Stimulated activated CD4-positive, alpha-beta T cell treated with anti-CD3 and anti-CD28 coated beads, Interleukin-1b, Interleukin-23, amount 100 ng/mL, for 1 hour (primary cell): ENCODE measurements around the gene NKPD1.
A peak's percentile ranks its signal among the peaks of the same experiment; 100 is the strongest.

Experiments
- DNase-seq, 2 donors: peaks; one replicate each; pipeline ENCODE4 v3.0.0-alpha.2; 2020; ENCODE audit warnings: low read depth in 2 of 2

Gene NKPD1, protein sequence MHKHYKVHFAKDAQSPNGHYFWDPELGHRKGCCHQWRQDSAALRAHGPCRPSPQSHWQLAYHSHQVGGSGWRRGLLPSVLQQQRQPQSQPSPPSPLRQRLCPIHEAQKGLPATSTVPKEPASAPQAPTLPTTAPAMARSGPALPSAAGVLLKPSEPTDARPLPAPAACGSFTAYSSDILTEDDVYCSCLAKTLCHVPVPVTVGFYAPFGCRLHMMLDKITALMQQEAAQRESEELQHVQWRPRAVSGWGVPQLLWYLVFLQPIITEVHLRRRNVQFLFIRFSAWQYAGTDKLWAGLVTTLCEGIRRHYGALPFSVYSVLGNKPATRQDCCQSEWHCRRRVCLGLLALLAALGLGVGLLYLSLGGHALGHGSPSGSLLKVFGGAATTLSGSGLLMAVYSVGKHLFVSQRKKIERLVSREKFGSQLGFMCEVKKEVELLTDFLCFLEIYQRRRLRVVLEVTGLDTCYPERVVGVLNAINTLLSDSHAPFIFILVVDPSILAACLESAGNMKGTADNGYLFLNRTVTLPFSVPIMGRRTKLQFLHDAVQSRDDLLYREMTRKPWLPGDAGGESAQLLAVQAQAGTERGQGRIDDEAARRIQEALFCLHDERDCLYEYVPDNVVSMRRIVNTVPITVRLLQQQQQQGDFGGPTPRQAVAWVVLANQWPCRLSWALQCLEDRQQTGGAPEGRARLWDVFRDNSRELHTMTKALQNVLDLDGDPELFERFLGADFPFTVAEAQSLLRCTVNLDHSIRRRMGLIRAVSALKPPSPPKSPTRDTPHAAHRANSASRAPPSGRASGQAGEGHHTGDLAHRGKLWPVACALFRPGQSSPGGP

DNA sequence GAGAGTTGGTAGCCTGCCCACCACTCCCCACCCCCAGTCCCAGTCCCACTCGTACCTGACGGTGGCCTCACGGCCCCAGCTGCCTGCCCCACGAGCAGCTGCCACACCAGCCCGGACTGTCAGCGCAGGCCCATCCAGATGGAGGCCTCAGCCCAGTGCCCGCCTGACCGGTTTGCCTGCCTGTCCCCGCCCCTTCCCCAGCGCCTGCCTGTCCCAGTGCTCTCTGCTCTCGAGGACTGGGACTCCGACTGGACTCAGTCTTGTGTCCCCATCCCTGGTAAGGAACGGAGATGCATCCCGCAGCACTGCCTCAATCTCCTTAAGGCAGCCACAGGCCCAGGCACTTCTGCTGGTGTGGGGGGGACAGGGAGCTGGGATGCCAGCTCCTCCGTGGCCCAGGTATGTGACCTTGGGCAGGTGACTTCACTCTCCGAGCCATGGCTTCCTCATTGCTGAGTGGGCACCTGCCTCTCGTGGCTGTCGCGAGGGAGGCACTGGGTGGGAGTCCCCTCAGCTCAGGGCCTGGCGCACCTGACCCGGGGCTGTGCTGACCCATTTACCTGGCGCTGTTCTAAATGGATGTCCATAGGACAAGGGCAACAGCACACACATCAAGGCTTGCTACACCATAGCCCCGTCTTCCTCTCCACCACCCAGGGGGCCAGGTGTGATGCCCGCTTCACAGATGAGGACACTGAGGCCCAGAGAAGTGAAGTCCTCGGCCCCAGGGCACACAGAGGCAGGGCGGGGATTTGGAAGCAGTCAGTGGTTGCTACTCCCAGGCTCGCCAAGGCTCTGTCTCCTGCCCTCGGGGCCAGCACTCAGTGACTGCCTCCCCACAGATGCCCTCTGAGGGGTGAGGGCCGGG is at the start of gene NKPD1:
Gene NKPD1, minus strand, starts transcription at position 113 of the 868 bp plus-strand sequence. CDS start 832 bp downstream, outside the sequence.
- no peak for DNase-seq

DNA sequence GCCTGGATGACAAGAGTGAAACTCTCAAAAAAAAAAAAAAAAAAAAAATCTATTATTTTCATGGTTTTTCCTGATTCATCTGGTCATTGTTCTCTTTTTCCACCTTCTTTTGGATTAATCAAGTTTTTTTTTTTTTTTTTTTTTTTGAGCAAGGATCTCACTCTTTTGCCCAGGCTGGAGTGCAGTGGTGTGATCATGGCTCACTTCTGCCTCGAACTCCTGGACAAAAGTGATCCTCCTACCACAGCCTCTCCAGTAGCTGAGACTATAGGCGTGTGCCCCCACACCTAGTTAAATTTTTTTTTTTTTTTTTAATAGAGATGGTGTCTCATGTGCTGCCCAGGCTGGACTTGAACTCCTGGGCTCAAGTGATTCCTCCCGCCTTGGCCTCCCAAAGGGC is 45.5 kb upstream of the NKPD1 start:
- DNase-seq, result no peak

DNA sequence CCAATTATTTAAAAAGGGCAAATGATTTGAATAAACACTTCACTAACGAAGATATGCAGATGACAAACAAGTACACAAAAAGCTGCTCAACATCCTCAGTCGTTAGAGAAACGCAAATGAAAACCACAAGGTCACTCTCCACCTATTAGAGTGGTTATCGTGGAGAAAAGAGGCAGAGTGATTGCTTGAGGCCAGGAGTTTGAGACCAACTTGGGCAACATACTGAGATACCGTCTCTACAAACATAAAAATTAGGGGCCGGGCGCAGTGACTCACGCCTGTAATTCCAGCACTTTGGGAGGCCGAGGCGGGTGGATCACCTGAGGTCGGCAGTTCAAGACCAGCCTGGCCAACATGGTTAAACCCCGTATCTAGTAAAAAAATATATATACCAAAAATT is 45.0 kb upstream of the NKPD1 start:
- no peak for DNase-seq

DNA sequence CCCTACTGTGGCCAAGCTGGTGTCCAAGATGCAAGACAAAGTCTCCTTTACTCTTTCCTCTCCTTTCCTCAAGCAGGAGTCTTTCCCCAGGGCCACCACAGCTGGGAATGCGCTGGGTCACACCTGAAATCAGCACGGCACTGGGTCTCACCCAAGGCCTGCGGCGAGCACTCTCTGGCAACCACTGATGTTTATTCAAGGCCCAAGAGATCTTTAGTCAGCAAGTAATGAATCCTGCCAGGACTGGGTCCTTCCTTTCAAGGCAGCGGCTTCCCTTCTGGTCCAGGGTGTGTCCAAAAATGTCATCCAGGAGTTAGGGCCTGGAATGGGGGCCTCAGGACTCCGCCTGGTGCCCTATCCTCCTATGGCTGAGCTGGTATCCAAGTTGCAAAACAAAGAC is 41.9 kb upstream of the NKPD1 start:
- DNase-seq, result no peak

DNA sequence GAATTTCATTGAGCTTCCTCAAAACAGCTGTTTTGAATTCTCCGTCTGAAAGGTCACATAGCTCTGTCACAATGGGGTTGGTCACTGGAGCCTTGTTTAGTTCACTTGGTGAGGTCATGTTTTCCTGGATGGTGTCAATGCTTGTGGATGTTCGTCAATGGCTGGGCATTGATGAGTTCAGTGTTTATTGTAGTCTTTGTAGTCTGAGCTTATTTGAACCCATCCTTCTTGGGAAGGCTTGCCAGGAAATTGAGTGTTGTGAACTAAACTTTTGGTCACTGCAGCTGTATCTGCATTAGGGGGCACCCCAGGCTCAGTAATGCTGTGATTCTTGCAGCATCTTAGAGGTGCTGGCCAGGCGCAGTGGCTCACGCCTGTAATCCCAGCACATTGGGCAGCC is 39.8 kb upstream of the NKPD1 start:
- DNase-seq, result no peak

DNA sequence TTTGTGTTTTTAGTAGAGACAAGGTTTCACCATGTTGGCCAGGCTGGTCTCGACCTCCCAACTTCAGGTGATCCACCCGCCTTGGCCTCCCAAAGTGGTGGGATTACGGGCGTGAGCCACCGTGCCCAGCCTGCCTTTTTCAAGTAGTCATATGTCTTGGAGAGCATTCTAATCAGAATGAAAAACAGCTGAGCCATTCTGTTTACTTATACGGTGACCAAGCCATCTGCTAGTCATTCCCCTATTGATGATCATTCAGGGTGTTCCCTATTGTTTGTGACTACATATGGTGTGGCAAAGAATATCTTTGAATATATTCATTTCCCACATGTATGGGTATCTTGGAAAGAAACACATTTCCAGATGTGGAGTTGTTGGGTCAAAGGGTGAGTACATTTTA is 35.0 kb upstream of the NKPD1 start:
- DNase-seq, result no peak

DNA sequence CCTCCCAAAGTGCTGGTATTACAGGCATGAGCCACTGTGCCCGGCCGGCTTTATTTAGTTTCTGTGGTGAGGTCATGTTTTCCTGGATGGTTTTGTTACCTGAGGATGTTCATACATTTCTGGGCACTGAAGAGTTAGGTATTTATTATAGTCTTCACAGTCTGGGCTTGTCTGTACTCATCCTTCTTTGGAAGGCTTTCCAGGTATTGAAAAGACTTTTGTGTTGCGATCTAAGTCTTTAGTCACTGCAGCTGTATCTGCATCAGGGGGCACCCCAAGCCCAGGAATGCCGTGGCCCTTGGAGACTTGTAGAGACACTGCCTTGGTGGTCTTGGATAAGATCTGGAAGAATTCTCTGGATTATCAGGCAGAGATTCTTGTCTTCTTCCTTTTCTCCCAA is 30.6 kb upstream of the NKPD1 start:
- DNase-seq, result no peak

DNA sequence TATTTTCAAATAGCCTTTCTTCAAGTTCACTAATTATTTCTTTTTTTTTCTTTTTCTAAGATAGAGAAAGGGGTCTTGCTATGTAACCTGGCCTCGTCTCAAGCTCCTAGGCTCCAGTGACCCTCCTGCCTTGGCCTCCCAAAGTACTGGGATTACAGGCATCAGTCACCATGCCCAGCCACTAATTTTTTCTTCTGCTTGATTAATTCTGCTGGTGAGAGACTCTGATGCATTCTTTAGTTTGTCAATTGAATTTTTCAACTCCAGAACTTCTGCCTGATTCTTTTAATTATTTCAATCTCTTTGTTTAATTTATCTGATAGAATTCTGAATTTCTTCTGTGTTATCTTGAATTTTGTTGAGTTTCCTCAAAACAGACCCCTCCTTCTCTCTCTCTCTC is 29.2 kb upstream of the NKPD1 start:
- no peak for DNase-seq

DNA sequence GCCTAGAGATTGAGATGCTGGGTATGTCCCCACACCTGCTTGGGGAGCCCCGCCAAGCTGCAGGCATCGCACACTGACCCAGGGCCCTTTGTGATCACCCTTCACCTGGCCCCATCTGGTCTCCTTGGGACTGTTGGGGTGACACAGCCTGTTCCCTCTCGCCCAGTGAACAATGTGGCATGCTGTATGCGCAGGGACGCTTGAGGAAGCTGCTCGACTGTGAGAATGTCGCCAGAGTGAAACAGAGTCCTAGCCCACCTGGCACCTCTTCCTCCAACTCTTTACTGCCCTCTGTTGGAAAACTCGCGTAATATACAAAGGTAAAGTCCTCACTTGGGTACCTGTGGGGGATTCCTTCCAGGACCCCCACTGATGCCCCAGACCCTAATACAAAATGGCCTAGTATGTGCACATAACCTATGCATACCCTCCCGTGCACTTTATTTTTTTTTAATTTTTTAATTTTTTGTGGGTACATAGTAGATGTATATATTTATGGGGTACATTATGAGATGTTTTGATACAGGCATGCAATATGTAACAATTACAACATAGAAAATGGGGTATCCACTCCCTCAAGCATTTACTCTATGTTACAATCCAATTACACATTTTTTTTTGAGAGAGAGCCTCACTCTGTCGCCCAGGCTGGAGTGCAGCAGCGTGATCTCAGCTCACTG is 26.8 kb upstream of the NKPD1 start:
- DNase-seq, result no peak

DNA sequence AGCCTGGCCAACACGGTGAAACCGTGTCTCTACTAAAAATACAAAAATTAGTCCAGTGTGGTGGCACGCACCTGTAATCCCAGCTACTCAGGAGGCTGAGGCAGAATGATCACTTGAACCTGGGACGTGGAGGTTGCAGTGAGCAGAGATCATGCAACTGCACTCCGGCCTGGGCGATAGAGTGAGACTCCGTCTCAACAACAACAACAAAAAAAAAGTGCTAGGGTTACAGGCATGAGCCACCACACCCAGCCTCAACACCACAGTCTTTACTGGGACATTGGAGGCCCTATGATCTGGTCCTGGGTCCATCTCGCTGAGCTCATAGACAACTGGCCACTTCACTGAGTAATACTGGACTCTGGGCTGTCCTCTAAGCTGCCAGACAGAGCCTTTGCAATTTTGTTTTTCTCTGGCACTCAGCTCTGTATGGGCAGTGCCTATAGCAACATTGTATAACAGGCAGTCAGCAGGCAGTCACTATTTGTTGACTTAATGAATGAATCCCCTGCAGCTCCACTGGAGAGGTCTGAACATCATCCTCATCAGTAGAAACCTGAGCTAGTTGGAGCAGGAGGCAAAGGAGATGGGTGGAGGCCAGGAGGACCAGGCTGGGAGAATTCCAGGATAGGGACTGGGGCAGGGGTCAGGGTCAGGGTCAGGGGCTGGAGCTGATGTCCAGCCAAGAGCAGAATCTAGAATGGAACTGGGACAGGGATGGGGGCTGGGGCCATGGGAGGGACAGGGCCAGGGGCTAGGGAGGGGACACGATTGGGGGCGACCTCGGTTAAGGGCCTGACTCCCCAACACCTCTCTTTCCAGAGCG is 25.9 kb upstream of the NKPD1 start:
- no peak for DNase-seq

DNA sequence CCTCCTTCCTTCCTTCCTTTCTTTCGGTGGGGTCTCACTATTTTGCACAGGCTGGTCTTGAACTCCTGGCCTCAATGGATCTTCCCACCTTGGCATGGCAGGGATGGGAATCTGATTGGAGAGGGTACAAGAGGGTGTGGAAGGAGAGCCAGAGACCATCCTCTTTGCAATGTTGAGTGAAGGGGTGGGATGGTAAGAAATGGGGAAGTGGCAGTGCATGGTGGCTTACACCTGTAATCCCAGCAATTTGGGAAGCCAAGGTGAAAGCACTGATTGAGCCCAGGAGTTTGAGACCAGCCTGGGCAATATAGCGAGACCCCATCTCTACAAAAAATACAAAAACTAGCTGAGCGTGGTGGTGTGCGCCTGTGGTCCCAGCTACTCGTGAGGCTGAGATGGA is 23.3 kb upstream of the NKPD1 start:
- DNase-seq, result no peak

DNA sequence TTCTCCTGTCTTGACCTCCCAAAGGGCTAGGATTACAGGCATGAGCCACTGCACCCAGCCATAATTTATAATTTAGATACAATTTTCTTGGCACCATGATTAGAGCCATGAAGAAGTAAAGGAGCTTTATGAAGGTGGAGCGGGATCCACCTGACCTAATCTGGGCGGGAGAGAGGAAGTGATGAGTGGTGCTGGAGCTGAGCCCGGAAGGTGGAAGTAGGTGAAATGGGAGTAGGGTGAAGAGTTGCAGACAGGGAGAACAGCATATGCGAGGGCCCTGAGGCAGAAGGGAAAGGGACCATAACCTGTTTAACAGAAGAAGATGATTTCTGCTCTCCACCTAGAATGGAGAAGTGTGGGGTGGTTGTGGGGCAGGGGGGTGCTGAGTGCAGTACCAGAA is 22.0 kb upstream of the NKPD1 start:
- no peak for DNase-seq

DNA sequence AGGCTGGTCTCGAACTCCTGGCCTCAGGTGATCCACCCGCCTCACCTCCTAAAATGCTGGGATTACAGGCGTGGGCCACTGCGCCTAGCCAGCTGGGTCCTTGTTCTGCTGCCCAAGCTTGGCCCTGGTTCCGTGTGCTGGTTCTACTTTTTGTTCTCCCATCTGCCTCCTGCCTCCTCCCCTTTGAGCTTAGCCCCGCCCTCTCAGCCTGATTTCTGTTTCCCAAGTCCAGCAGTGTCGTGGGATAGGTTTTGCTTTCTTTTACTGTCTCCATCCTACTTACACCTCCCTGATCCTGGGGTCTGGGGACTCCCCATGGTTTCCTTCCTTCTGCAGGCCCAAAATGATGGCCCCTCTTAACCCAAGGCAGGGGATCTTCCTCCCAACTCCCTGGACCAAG is 20.2 kb upstream of the NKPD1 start:
- no peak for DNase-seq

DNA sequence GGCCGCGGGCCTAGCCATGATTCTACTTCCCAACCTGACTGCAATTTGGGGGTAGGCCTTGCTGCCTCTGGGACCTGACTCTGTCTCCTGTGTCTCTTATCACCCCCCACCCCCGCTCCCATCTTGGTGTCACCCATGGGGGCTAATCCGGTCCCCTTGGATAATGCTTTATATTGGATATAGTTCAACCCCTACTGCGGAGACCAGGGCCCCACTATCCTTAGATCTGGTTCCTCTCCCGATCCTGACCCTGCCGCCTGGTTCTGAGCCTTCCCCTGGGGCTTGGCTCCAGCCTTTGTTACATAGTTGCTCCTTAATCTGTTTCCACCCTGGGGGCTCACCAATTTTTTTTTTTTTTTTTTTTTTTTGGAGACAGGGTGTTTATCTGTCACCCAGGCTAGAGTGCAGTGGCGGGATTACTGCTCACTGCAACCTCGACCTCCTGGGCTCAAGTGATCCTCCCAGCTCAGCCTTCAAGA is 19.1 kb upstream of the NKPD1 start:
- no peak for DNase-seq

DNA sequence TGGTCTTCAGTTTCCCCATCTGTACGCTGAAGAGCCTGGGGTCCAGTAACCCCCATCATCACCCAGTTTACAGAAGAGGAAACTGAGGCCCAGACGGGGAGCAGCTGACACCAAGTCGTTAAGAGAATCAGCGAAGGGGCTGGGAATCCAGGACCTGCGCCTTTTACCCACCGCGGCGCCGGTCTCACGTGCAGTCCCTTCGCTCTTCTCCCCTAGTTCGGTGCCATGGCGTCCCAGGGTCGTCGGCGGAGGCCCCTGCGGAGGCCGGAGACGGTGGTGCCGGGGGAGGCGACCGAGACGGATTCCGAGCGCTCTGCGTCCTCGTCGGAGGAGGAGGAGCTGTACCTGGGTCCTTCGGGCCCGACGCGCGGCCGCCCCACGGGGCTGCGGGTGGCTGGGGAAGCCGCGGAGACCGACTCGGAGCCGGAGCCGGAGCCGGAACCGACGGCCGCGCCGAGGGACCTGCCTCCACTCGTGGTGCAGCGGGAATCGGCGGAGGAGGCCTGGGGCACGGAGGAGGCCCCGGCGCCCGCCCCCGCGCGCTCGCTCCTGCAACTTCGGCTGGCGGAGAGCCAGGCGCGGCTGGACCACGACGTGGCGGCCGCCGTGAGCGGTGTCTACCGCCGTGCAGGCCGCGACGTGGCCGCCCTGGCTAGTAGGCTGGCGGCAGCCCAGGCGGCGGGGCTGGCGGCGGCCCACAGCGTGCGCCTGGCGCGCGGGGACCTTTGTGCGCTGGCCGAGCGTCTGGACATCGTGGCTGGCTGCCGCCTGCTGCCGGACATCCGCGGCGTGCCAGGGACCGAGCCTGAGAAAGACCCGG is 18.5 kb upstream of the NKPD1 start:
- DNase-seq, result no peak

DNA sequence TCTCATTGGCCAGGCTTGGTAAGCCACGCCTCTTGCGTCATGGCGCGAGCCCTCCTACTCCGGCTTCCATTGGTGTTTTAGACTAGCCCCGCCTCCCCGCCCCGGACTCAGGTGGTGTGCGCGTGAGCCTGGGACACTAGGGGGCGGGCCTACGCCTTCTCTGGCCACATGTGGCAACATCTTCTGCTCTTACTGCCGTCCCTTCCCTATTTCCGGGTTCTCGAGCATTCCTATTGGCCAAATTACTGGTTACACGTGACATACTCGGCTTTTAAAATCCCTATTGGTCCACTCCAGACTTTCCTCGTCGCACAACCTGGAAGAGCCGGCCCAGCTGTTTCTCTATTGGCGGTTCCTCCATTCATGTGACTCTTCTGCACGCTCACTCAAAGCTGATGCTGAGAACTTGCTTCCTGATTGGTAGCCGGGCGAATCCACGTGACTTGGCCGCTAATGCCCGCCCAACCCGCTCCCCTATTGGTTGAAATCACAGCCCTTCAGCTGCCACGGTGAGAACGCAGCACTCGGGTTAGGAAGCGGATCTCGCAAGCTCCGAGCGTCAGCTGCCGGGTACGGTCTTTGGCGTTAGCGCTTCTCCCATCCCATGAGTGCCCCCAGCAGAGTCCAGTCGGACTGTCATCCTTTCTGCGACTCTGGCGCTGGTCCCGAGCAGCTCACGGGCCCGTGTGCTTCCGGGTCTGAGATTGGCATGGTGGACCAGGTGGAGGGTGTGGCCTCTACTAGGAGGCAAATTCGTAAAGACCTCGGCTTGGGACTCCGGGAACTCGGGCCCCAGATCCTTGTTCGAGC is 17.7 kb upstream of the NKPD1 start, which contains the start of gene BLOC1S3:
Gene BLOC1S3, plus strand, starts transcription at position 523 of the 810 bp plus-strand sequence. CDS start 513 bp downstream, outside the sequence.
- DNase-seq, result peak; percentile 97 to 99

DNA sequence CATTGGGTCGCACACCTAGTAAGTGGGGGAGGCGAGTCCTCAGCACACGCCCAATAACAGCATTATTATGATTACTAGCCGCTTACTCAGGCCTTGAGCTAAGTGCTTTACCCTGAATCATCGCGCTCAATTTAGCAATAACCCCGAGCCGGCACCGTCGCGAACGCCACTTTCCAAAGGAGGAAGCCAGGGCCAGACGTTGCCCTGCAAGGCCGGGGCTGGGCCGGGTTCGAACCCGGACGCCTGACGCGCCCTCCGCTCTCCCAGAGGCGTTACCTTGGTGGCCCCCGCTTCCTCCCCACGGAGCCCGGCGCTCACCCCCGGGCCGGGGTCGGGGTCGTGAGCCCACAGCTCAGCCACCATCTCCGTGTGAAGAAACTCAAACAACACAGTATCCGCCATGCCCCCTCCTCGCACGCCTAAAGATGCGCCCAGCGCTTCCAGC is 17.1 kb upstream of the NKPD1 start, which contains the start of gene TRAPPC6A:
Gene TRAPPC6A, minus strand, starts transcription at position 421 of the 445 bp plus-strand sequence. Its CDS starts 19 bp downstream, at position 402.
- DNase-seq, result no peak
